ENCODE data around the gene GDF11.

Gene GDF11

DNA sequence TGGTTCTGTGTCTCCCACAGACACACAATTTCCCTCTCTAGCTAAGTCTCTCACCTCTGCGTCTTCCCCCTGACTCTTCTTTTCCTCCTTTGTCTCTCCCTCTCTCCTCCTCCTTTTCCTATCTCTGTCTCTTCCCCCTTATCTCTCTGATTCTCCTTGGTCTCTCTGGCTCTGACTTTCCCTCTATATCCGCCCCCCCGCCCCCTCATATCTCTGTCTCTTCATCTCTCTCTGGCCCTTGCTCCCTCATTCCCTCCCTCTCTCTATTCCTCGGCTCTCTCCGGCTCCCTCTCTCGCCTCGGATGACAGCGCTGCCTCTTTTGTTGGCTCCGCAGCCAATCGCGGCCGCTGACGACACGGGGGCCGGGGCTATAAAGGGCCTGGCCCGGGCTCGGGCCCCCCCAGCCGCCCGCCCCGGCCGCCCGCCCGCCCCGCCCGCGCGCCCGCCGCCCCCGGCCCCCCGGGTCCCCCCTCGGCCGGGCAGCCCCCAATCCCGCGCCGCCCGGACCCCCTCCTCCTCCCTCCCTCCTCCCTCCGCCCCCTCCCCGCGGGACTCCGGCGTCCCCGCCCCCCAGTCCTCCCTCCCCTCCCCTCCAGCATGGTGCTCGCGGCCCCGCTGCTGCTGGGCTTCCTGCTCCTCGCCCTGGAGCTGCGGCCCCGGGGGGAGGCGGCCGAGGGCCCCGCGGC is at the start of gene GDF11:
Gene GDF11 (plus strand): TSS at position 404 of the 687 bp plus-strand sequence. CDS start 195 bp downstream, at position 599.
- peaks cover 8% of the 10 kb centered on the region for H3K4me1 ChIP-seq (ENCODE audit: insufficient read depth, insufficient read length)

DNA sequence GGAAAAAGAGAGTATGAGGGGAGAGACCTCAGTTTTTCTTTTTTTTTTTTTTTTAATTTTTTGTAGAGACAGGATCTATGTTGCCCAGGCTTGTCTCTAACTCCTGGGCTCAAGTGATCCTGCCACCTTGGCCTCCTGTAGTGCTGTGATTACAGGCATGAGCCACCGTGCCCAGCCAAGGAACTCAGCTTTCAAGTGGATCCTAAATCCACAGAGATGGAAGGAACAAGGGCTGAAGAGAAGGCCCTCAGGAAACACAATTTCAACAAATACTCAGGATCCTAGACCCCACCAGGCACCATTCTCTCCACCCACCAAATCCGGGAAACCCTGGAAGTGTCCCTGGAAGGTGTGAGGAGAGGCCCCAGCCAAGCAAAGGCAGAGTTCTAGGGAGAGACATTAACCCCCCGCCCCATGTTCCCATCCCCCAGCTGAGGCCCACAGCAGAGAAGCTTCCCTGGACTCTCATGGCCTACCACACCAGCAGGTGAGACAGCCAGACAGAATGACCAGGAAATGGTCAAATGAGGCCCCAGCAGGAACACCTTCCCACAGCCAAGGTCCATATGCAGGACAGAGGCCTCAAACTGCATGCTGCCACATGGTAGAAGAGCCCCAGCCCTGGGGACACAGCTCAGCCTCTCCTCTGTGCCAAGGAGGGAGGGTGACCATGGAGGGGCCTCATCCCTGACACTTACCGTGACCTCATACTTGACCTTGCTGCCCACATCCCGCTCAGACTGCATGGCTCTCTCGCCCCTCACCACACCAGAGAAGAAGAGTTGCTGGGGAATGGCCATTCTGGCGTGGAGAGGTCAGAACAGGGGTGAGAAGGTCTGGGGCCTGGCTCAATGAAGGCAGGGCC is 49.4 kb upstream of the GDF11 start:
- no peak for DNase-seq (ENCODE audit: low read depth, low spot score)
- H3K27me3 ChIP-seq (ENCODE audit: insufficient read depth, insufficient read length), result no peaks in the 10 kb centered on the region
- TF ChIP-seq SUZ12 (IDR thresholded peaks at IDR 0.05; ENCODE audit: extremely low read depth, insufficient read depth, insufficient read length) (no peak), YY1 (IDR thresholded peaks at IDR 0.05; ENCODE audit: insufficient read depth, insufficient read length) (no peak), ZNF274 (IDR thresholded peaks at IDR 0.05; ENCODE audit: low read depth, low read length) (no peak)
- H3K4me1 ChIP-seq (ENCODE audit: insufficient read depth, insufficient read length), result no peaks in the 10 kb centered on the region
- no peaks in the 10 kb centered on the region for H3K9me3 ChIP-seq (ENCODE audit: insufficient read depth, low read length)
- H3K4me3 ChIP-seq (ENCODE audit: insufficient read length, low read depth), result no peak overlapping the region
- H3K9ac ChIP-seq (ENCODE audit: insufficient read length, low read depth), result no peak overlapping the region
- peaks cover 56% of the 10 kb centered on the region for H3K36me3 ChIP-seq (ENCODE audit: insufficient read depth, insufficient read length, low read length)

More for the DNA sequence above, at the start of gene GDF11:
- Histone ChIP-seq H3K36me3 (ENCODE audit: insufficient read depth, insufficient read length, low read length) (peaks cover under 1% of the 10 kb centered on the region), H3K9ac (ENCODE audit: insufficient read length, low read depth) (peak within 1 kb of the TSS; percentile 98), H3K9me3 (ENCODE audit: insufficient read depth, low read length) (no peaks in the 10 kb centered on the region), H3K27me3 (ENCODE audit: insufficient read depth, insufficient read length) (peaks cover 3% of the 10 kb centered on the region), H3K4me3 (ENCODE audit: insufficient read length, low read depth) (peak within 1 kb of the TSS; percentile 98)
- TF ChIP-seq SUZ12 (IDR thresholded peaks at IDR 0.05; ENCODE audit: extremely low read depth, insufficient read depth, insufficient read length), result no peak
- no peak for TF ChIP-seq YY1 (IDR thresholded peaks at IDR 0.05; ENCODE audit: insufficient read depth, insufficient read length)
- TF ChIP-seq ZNF274 (IDR thresholded peaks at IDR 0.05; ENCODE audit: low read depth, low read length), result no peak
- DNase-seq (ENCODE audit: low read depth, low spot score), result no peak

DNA sequence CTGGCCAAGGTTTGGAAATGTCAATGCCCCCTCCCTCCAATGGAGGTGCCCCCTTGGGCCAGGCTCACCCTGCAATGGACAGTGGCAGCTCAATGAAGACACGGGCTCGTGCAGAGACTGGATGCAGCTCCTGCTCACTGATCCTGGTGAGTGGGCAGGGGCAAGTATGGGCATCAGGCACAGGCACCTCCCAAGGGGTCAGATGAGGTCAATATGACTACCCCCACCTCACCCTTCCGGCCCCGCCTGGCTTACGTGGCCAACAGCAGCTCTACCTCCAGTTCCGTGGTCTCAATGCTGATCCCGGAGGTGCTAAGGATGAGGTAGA is 48.8 kb upstream of the GDF11 start:
- TF ChIP-seq SUZ12 (IDR thresholded peaks at IDR 0.05; ENCODE audit: extremely low read depth, insufficient read depth, insufficient read length), result no peak
- TF ChIP-seq ZNF274 (IDR thresholded peaks at IDR 0.05; ENCODE audit: low read depth, low read length), result no peak
- no peak for TF ChIP-seq YY1 (IDR thresholded peaks at IDR 0.05; ENCODE audit: insufficient read depth, insufficient read length)
- Histone ChIP-seq H3K9ac (ENCODE audit: insufficient read length, low read depth) (no peak overlapping the region), H3K9me3 (ENCODE audit: insufficient read depth, low read length) (no peaks in the 10 kb centered on the region), H3K36me3 (ENCODE audit: insufficient read depth, insufficient read length, low read length) (peaks cover 54% of the 10 kb centered on the region), H3K27me3 (ENCODE audit: insufficient read depth, insufficient read length) (no peaks in the 10 kb centered on the region), H3K4me1 (ENCODE audit: insufficient read depth, insufficient read length) (no peaks in the 10 kb centered on the region), H3K4me3 (ENCODE audit: insufficient read length, low read depth) (no peak overlapping the region)
- DNase-seq (ENCODE audit: low read depth, low spot score), result no peak

DNA sequence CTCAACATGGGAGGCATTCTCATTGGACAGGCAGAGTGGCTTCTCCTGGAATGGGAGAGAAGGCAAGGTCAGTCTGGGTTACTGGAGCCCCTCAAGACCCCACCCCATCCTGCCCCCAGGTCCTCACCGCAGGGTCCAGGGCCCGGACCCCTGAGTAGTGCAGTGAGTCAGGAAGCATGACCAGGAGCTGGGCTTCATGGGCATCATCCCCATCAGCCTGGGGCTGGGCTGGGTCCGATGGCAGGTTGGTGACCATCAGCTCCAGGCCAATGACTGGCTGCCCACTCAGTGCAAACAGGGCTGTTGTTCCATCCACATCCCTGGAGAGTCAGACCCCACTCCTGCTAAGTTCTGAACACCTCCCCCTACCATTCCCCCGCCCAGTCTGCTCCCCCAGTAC is 48.3 kb upstream of the GDF11 start:
- no peaks in the 10 kb centered on the region for H3K9me3 ChIP-seq (ENCODE audit: insufficient read depth, low read length)
- TF ChIP-seq YY1 (IDR thresholded peaks at IDR 0.05; ENCODE audit: insufficient read depth, insufficient read length) (no peak), ZNF274 (IDR thresholded peaks at IDR 0.05; ENCODE audit: low read depth, low read length) (no peak), SUZ12 (IDR thresholded peaks at IDR 0.05; ENCODE audit: extremely low read depth, insufficient read depth, insufficient read length) (no peak)

DNA sequence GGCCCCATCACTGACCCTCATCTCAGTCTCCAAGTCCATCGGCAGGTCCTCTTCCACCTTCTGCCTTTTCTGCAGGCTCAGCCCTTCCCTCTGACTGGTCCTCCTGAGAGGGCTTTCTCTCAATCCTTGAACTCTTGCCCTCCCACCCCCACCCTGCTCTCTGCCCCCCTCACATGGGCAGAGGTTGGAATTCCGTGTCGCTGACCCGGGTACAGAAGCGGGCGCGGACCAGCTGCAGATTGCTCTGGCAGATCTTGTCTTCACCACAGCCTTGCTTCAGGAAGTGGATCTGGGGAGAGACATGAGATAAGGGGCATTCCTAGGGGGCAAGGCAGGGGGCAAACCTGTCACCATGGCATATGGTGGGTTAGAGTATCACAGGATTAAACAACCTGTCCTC is 47.6 kb upstream of the GDF11 start:
- H3K9ac ChIP-seq (ENCODE audit: insufficient read length, low read depth), result no peak overlapping the region
- H3K27me3 ChIP-seq (ENCODE audit: insufficient read depth, insufficient read length), result no peaks in the 10 kb centered on the region
- H3K9me3 ChIP-seq (ENCODE audit: insufficient read depth, low read length), result no peaks in the 10 kb centered on the region
- TF ChIP-seq YY1 (IDR thresholded peaks at IDR 0.05; ENCODE audit: insufficient read depth, insufficient read length), result no peak
- no peak for TF ChIP-seq SUZ12 (IDR thresholded peaks at IDR 0.05; ENCODE audit: extremely low read depth, insufficient read depth, insufficient read length)
- no peak for TF ChIP-seq ZNF274 (IDR thresholded peaks at IDR 0.05; ENCODE audit: low read depth, low read length)
- H3K4me1 ChIP-seq (ENCODE audit: insufficient read depth, insufficient read length), result no peaks in the 10 kb centered on the region
- peaks cover 54% of the 10 kb centered on the region for H3K36me3 ChIP-seq (ENCODE audit: insufficient read depth, insufficient read length, low read length)
- no peak for DNase-seq (ENCODE audit: low read depth, low spot score)
- H3K4me3 ChIP-seq (ENCODE audit: insufficient read length, low read depth), result no peak overlapping the region

More for the DNA sequence above, 48.3 kb upstream of the GDF11 start:
- Histone ChIP-seq H3K36me3 (ENCODE audit: insufficient read depth, insufficient read length, low read length) (peaks cover 54% of the 10 kb centered on the region), H3K4me3 (ENCODE audit: insufficient read length, low read depth) (no peak overlapping the region), H3K4me1 (ENCODE audit: insufficient read depth, insufficient read length) (no peaks in the 10 kb centered on the region), H3K27me3 (ENCODE audit: insufficient read depth, insufficient read length) (no peaks in the 10 kb centered on the region), H3K9ac (ENCODE audit: insufficient read length, low read depth) (no peak overlapping the region)
- DNase-seq (ENCODE audit: low read depth, low spot score), result no peak

DNA sequence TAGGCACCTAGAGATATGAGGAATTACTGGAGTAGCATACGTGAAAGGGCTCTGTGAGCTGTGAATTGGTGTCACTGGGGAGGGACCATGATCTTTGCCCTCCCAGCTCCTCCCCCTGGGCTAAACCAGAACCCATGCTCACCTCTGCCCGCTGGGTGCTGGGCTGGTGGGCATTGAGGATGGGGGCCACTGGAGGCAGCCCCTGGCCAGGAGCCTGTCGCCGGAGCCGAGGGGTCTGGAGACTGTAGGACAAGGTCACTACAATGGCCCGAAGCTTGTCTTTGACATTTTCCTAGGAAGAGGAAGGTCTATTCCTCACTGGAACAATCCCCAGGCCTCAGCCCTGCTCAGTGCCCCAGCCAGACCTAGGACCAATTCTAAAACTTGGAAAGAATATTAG is 46.8 kb upstream of the GDF11 start:
- TF ChIP-seq ZNF274 (IDR thresholded peaks at IDR 0.05; ENCODE audit: low read depth, low read length), result no peak
- no peak for TF ChIP-seq SUZ12 (IDR thresholded peaks at IDR 0.05; ENCODE audit: extremely low read depth, insufficient read depth, insufficient read length)
- TF ChIP-seq YY1 (IDR thresholded peaks at IDR 0.05; ENCODE audit: insufficient read depth, insufficient read length), result no peak
- Histone ChIP-seq H3K9me3 (ENCODE audit: insufficient read depth, low read length) (no peaks in the 10 kb centered on the region), H3K27me3 (ENCODE audit: insufficient read depth, insufficient read length) (no peaks in the 10 kb centered on the region), H3K36me3 (ENCODE audit: insufficient read depth, insufficient read length, low read length) (peaks cover 62% of the 10 kb centered on the region), H3K9ac (ENCODE audit: insufficient read length, low read depth) (no peak overlapping the region), H3K4me1 (ENCODE audit: insufficient read depth, insufficient read length) (no peaks in the 10 kb centered on the region), H3K4me3 (ENCODE audit: insufficient read length, low read depth) (no peak overlapping the region)
- no peak for DNase-seq (ENCODE audit: low read depth, low spot score)

DNA sequence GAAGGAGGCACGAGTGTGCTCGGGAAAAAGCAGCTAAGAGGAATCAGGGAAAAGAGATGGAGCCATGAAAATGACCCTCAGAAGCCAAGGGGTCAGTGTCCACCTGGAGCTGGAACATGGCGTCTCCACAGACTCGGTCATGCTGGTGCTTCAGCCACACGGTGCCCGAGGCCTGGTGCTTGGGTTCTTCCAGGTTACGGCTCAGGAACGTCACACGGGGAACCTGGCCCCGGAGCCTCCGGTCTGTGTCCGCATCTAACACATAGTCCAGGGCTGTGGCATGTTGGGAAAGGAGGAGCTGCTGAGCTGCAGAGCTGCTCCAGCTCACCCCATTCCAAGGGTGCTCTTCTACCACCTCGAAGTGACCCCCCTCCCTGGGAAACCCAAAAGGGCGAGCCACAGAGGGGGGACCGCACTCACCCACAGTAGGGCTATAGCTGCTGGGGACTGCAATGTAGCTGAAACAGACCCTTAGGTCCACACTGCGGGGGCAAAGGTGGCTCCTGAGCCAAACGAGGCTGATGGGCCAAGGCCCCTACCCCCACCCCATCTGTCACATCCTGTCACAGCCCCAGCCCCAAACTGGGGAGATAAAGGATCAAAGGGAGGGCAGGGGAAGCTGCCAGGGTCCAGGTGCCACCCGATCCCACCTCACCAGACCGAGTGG is 46.0 kb upstream of the GDF11 start:
- no peaks in the 10 kb centered on the region for H3K27me3 ChIP-seq (ENCODE audit: insufficient read depth, insufficient read length)
- no peak overlapping the region for H3K4me3 ChIP-seq (ENCODE audit: insufficient read length, low read depth)
- H3K9ac ChIP-seq (ENCODE audit: insufficient read length, low read depth), result no peak overlapping the region
- no peak for TF ChIP-seq YY1 (IDR thresholded peaks at IDR 0.05; ENCODE audit: insufficient read depth, insufficient read length)
- TF ChIP-seq ZNF274 (IDR thresholded peaks at IDR 0.05; ENCODE audit: low read depth, low read length), result no peak
- TF ChIP-seq SUZ12 (IDR thresholded peaks at IDR 0.05; ENCODE audit: extremely low read depth, insufficient read depth, insufficient read length), result no peak
- H3K36me3 ChIP-seq (ENCODE audit: insufficient read depth, insufficient read length, low read length), result peaks cover 59% of the 10 kb centered on the region
- no peaks in the 10 kb centered on the region for H3K4me1 ChIP-seq (ENCODE audit: insufficient read depth, insufficient read length)
- H3K9me3 ChIP-seq (ENCODE audit: insufficient read depth, low read length), result no peaks in the 10 kb centered on the region
- no peak for DNase-seq (ENCODE audit: low read depth, low spot score)
